ENCODE measurements around the gene ZMIZ1.
A peak's percentile ranks its signal among the peaks of the same experiment; 100 is the strongest.

Gene ZMIZ1

GRCh38 chr10:79063661-79064492 is 4.9 kb upstream of the ZMIZ1 start:
- DNase-seq (ENCODE audit: low read depth) = no peak

- no peak for DNase-seq (ENCODE audit: low read depth)
These were observed 3.6 kb upstream of the ZMIZ1 start for GRCh38 chr10:79065091-79065551.

GRCh38 chr10:79065853-79066252 is 2.9 kb upstream of the ZMIZ1 start:
- DNase-seq (ENCODE audit: low read depth) = no peak

GRCh38 chr10:79066411-79067240 is 2.1 kb upstream of the ZMIZ1 start:
- no peak for DNase-seq (ENCODE audit: low read depth)

GRCh38 chr10:79067241-79068202 is 1.2 kb upstream of the ZMIZ1 start:
- DNase-seq (ENCODE audit: low read depth) = peak; percentile 50

- DNase-seq (ENCODE audit: low read depth) = no peak
These were observed 584 bp upstream of the ZMIZ1 start for GRCh38 chr10:79068203-79068561.

- no peak for DNase-seq (ENCODE audit: low read depth)
These were observed 737 bp downstream of the ZMIZ1 start for GRCh38 chr10:79069325-79070080.

- no peak for DNase-seq (ENCODE audit: low read depth)
These were observed 1.4 kb downstream of the ZMIZ1 start for GRCh38 chr10:79070081-79070605.

GRCh38 chr10:79070606-79071395 is 2.0 kb downstream of the ZMIZ1 start:
- DNase-seq (ENCODE audit: low read depth) = peak; percentile 95

GRCh38 chr10:79071396-79071923 is 2.7 kb downstream of the ZMIZ1 start:
- no peak for DNase-seq (ENCODE audit: low read depth)

GRCh38 chr10:79072041-79072441 is 3.3 kb downstream of the ZMIZ1 start:
- DNase-seq (ENCODE audit: low read depth) = no peak

GRCh38 chr10:79072994-79073645 is 4.4 kb downstream of the ZMIZ1 start:
- DNase-seq (ENCODE audit: low read depth) = no peak

GRCh38 chr10:79073784-79074432 is 5.1 kb downstream of the ZMIZ1 start:
- DNase-seq (ENCODE audit: low read depth) = no peak

- no peak for DNase-seq (ENCODE audit: low read depth)
These were observed 6.0 kb downstream of the ZMIZ1 start for GRCh38 chr10:79074732-79075131.

- no peak for DNase-seq (ENCODE audit: low read depth)
These were observed 6.7 kb downstream of the ZMIZ1 start for GRCh38 chr10:79075418-79075817.

- no peak for DNase-seq (ENCODE audit: low read depth)
These were observed 8.9 kb downstream of the ZMIZ1 start for GRCh38 chr10:79077488-79078173.

GRCh38 chr10:79078367-79079053 is 9.7 kb downstream of the ZMIZ1 start:
- no peak for DNase-seq (ENCODE audit: low read depth)

- no peak for DNase-seq (ENCODE audit: low read depth)
These were observed 10.3 kb downstream of the ZMIZ1 start for GRCh38 chr10:79079054-79079397.
